ENCODE measurements around the gene AP2A1.

- TF ChIP-seq REST (IDR thresholded peaks at IDR 0.05) = no peak
- TF ChIP-seq ZSCAN20 (CRISPR knock-in tag; IDR thresholded peaks at IDR 0.05) = no peak
Observed at GRCh38 chr19:49844138-49845095, 77.6 kb downstream of the AP2A1 start.

Data from A549 (cell line).